HG03558 (cell line): ENCODE results near the gene MPHOSPH8.

Source experiments
- ATAC-seq: cut with Tn5 transposase; IDR thresholded peaks from one replicate; pipeline ENCODE4 v1.9.1; 2021; ENCODE audit warnings: moderate number of reproducible peaks; ENCODE audit not compliant: unreplicated experiment; ENCODE audit errors: extremely low read depth

Gene MPHOSPH8, protein sequence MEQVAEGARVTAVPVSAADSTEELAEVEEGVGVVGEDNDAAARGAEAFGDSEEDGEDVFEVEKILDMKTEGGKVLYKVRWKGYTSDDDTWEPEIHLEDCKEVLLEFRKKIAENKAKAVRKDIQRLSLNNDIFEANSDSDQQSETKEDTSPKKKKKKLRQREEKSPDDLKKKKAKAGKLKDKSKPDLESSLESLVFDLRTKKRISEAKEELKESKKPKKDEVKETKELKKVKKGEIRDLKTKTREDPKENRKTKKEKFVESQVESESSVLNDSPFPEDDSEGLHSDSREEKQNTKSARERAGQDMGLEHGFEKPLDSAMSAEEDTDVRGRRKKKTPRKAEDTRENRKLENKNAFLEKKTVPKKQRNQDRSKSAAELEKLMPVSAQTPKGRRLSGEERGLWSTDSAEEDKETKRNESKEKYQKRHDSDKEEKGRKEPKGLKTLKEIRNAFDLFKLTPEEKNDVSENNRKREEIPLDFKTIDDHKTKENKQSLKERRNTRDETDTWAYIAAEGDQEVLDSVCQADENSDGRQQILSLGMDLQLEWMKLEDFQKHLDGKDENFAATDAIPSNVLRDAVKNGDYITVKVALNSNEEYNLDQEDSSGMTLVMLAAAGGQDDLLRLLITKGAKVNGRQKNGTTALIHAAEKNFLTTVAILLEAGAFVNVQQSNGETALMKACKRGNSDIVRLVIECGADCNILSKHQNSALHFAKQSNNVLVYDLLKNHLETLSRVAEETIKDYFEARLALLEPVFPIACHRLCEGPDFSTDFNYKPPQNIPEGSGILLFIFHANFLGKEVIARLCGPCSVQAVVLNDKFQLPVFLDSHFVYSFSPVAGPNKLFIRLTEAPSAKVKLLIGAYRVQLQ

DNA sequence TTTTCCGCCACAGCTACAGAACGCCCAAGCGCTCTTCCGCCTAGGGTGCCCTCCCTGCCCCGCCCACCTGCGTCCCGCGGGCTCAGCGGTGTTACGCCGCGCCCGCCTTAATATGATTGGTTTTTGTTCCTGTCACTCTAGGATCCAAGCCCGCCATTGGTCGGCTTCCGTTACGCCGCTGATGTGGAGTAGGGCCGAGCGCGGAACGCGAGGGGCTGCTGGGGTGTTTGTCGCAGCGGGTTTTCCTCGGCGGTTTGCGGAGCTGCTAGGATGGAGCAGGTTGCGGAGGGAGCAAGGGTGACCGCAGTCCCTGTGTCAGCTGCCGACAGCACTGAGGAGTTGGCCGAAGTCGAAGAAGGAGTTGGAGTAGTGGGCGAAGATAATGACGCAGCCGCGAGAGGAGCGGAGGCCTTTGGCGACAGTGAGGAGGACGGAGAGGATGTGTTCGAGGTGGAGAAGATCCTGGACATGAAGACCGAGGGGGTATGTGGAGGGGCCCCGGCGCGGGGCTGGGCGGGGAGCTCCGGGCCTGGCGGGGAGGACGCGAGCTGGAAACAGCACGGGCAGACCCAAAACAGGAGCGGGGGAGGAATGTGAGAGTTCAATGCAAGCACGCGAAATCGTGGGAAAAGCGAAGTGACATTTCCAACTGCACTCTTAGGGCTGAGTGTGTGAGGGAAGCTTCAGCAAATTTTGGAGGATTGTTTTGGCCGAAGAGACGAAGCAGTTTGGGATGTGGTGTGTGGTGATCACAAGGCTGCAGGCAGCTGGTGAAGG, at the start of gene MPHOSPH8:
Gene MPHOSPH8 (plus strand): TSS at position 181 of the 777 bp plus-strand sequence. CDS start 90 bp downstream, at position 271.
- ATAC-seq: peak; percentile 94

DNA sequence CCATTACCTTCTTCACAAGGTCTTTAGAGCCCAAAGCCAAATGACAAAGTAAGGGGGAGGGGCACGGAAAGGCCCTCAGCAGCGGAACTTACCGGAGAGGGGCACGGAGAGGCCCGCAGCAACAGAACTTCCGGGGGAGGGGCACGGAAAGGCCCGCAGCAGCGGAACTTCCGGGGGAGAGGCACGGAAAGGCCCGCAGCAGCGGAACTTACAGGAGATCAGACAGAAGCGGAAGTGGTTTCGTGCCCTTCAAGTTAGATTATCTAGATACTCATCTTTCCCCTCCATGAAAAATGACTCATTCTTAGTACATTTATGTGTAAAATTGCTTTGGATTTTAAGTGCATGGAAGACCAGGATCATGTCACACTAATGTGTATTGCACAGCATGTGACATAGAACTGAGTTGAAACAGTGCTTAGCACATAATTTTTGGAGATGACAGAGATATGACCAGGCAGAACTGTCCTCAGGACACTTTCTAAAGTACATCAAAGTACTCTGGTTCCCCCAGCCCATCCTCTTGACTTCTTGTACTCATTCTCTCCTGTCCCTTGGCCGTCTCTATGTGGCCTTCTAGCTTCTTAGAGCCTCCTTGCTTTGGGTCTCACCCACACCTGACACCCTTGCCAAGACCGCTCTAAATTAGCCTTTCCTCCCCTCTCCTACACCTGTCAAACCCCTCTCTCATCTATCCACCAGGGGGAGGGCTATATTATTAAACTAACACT, 46.4 kb upstream of the MPHOSPH8 start:
- ATAC-seq: peak; percentile 60

DNA sequence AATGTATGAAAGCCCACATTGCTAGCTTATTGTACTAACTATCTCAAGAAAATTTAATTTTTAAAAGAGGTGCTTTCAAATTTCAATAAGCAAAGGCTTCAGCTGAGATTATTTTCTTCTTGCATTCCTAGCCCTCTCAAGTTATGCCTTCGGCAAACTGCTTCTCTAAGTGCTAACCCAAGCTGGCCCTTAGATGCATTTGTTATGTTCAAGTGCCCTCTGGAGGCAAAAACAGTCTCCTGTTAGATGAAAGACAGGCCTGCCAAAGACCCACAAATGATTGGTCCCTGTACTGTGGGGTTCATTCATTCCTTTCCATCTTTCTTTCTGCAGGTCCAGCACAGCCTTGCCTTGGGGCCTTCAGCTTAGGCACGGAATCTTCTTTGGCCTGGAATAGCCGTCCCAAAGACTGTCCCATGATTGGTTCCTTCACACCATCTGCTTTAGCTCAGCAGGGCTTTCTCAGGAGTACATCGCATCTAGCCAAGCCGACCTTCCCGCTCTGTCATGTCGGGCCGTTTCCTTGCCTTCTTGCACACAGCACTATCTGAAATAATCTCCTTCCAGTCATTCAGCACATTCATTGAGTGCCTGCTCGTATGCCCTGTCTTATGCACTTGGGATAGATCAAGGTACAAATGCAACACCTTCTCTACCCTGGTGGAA, 45.7 kb upstream of the MPHOSPH8 start:
- ATAC-seq: peak; percentile 69

DNA sequence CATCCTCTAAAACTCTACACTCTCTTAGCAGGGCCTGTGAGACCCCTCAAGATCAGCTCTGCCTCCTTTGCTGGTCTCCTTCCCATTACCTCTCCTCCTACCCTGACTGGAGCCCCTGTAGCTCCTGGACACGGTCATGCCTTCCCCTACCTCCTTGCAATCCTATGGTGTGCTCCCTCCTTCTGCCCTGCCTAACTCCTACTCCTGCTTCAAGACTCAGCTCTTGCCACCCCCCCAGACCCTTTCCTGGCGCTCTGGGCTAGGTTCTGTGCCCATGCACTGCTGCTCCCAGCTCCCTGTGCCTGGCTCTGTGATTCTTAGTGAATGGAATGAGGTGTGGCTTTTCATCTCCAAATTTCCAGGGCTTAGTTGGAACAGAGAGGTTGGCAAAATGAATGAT, 44.1 kb upstream of the MPHOSPH8 start:
- ATAC-seq: no peak

DNA sequence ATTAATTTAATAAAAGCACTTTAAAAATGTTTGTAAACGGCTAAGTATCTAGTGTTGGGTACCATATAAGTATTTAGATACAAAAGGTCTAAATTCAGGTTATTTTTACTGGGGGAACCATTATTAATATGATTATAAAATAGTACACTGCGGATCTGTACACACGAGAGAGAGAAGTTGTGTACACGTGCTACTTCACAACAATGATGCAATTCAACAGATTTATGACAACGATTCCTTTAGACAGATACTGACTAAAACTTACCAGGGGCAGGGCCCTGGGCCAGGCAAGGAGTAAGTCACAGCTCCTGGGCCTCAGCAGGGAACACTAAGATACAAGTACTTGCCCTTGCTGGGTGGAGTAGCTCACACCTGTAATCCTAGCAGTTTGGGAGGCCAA, 43.0 kb upstream of the MPHOSPH8 start:
- no peak for ATAC-seq

DNA sequence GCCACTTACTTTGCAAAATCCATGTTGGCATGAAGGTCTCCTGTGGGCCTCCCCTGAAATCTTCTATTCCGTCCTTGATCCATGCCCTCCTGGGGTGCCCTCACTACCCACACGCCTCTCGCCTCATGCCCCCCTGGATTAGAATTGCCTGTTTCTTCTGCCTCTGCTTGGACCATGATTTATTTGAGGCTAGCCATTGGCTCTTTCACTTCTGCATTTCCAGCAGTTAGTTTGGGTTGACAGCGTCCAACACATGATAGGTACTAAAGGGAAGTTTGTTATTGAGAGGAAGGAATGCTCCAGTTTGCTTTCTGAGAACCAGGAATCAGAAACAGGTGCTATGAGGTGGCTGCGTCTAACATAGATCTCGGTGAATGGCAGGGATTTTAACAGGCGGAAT, 41.6 kb upstream of the MPHOSPH8 start:
- no peak for ATAC-seq

DNA sequence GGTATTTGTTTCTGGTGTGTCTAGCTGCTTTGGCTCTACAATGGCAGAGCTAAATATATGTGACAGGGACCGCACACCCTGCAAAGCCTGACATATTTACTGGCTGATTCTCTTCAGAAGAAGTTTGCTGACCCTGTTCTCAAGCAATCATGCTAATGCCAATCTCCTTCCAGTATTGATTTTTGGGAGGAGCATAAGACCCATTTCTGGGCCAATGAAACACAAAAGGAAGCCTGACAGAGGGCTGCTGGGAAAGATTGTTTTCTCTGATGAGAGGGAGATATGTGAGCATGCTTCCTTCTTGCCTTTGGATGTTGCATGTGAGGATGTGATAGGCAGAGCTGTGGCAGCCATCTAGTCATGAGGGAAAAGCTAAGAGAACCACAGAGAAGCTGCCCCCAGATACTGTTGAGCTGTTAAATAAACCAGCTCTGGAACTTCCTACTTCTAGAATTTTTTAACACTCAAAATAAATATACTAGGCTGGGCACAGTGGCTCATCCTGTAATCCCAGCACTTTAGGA, 40.7 kb upstream of the MPHOSPH8 start:
- ATAC-seq: no peak

DNA sequence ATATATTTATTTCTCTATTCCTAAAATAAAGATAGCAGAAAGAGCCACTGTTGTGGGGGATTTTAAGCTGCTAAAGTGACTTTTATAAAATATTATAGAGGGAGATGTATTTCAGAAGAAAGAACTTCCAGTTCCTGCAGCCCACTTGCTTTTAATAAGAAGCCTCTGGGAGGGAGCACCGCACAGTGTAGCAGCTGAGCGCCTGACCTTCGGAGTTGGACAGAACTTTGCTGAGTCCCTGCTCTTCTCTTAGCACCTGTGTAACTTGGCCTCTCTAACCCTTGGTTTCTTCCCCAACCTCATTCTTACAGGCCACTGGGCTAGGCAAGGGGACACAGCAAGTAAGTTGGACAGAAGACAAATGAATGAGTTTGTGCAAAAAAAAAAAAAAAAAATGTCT, 37.4 kb upstream of the MPHOSPH8 start:
- ATAC-seq: no peak

DNA sequence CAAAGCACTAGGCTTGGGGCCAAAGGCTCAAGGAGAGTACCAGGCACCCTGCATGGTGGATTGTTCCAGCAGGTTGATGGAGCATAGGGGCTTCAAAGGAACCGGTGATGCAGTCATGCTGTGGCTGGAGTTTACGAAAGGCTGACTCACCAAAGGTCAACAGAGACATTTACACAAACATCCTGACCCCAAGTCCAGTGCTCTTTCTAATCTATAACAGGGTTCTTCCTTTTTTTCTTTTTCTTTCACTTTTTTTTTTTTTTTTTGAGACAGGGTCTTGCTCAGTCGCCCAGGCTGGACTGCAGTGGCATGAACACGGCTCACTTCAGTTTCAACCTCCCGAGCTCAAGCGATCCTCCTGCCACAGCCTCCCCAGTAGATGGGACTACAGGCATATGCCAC, 36.5 kb upstream of the MPHOSPH8 start:
- no peak for ATAC-seq

DNA sequence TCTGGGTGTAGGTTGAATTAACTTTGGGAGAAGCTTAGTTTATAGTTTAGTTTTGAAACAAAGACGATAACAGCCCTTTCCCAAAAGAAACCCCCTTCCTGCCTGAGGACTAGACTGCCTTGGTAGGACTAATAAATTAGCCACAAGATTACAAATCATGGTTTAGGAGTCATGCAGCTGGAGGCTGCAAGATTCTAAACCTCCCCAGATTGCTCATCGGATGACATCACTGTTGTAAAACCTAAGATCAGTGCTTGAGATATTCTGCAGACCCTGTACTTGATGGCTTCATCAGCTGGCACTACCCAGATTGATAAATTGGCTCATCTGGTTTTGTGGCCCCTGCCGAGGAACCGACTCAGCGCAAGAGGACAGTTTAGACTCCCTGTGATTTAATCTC, 35.9 kb upstream of the MPHOSPH8 start:
- ATAC-seq: no peak

DNA sequence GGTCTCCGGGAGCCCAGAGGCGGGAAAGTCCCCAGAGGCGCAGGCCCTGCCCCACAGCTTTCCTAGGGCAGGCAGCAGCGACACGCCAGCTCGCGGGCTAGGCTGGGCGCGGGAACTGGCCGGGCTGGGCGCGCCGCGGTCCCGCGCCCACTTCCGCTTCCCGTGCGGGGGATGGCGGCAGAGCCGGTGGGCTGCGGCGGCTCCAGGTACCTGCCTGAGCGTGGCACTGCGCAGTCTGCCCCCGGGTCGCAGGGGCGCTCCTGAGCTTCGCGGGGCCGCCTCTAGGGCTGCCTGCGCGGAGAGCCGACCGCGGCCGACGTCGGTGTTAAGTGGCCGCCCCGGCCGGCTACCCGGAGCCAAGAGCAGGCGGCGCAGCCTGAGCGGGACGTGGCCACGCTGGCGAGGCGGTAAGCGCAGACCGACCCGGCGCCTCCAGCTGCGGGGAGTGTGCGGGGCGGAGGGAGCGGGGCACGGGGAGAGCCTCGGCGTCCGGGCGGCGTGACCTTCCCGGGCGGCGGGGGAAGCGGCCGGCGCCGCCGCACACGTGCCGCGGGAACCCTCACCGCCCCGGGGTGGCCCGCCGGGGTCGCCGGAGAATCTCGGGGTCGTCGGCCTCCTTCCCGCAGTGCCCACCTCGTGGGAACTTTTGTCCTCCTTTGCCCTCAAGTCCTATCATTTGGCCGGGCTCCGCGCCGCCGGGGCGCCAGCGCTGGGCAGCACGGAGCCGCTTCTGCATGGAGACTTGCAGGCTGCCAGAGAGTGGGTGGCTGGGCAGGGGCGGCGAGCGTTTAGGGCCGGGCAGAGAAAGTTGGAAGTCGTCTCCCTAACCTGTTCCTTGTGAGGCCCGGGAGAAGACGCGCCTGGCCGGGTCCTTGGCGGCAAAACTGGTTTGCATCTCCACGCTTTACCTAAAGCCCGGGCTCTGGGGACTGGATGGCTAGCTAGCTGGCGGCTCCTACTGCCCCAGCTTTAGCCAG, 31.4 kb upstream of the MPHOSPH8 start:
- peak; percentile 67 for ATAC-seq

DNA sequence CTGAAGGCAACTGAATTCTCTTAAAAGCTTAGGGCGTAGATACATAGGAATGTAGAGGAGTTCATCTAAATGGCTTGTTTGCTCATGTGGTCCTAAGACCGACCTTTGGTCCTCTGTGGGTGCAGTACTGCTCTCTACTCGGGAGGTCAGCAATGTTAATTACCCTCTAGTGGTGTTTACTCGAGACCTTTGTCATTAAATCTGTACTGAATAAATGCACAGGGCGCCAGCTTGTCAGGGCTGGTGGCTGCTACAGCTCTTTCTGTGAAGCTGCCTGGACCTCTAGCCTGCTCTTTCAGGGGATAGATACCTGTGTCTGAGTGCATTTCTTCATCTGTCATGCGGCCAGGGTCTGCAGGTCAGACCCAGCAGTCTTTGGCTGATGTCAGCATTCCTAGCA, 29.2 kb upstream of the MPHOSPH8 start:
- ATAC-seq: no peak

DNA sequence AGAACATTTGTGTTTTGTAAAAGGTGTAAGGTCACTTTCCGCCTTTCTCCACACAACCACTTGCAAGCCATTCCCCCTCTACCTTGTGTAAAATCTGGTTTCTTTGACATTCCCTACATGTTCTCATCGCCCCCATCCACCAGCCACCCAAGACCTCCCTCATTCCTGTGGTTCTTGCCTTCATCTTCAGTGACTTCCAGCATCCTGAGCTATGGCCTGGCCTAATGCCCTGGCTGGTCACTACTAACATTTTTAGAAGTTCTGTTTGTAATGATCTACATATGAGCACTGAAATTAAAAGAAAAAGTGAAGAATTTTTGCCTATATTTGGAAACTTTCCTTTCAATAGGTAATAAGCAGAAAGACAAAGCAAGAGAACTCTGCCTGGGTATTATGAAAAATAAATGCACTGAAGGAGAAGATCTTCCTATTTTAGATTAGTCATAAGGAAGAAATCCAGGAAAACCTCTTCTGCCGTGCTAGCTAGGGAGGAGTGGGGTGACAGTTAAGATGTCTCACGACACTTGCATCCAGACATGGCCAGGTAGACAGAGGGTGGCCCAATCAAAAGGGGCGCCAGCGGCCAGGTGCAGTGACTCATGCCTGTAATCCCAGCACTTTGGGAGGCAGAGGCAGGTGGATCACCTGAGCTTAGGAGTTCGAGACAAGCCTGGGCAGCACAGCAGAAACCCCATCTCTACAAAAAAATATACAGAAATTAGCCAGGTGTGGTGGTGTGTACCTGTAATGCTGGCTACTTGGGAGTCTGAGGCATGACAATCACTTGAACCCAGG, 28.1 kb upstream of the MPHOSPH8 start:
- no peak for ATAC-seq

DNA sequence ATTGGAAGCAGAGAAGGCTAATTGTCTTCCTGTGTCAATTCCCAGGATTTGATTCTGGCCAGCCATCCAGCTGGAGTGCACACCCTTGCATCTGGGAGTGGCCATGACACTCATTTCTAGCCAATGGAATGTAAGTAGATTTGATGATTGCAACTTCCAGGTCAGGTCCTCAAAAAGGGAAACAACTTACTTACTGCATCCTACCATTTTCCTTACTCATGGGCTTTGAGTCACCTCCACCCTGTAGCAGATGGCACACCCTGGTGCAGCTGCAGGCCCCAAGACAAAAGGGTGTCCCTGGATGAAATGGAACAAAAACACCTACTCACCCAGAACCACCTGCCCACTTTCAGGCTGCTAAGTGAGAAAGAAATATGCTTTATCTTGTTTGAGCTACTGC, 27.3 kb upstream of the MPHOSPH8 start:
- ATAC-seq: no peak

DNA sequence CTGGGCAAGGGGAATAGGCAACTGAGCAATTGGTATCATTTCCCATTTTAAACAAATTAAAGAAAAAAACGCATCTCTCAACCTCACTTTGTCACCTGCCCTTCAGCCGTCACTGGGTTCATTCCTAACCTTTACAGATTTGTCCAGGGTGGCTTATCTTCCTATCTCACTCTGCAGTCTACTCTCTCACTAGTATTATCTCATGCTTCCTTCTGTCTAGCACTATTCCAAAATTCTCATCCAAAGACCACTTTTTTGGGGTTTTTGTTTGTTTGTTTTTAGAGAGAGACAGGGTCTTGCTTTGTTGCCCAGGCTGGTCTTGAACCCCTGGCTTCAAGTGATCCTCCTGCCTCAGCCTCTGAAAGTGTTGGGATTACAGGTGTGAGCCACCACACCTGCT, 26.7 kb upstream of the MPHOSPH8 start:
- no peak for ATAC-seq

DNA sequence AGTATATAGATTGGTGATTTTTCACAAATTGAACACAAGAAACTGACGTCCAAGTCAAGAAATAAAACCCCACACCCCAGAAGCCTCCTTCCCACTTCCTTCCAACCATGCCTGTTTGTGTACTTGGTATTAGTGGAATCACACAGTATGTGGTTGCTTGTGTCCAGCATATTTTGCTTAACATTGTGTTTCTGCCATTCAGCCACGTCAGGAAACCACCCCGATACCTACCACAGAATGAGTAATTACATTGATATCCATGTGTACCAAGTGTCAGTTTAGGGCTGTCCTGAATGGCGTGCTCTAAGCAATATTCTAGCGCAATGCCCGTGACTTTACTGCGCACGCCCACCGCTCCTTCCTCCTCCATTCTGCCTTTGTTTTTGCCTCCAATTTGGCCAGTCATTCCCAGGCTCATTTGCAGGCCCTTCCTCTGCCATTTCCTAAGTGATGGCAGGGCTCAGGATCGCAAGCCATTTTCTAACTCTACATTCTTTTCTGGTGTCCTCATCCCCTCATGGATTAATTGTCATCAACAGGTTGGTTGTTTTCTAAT, 25.9 kb upstream of the MPHOSPH8 start:
- no peak for ATAC-seq

DNA sequence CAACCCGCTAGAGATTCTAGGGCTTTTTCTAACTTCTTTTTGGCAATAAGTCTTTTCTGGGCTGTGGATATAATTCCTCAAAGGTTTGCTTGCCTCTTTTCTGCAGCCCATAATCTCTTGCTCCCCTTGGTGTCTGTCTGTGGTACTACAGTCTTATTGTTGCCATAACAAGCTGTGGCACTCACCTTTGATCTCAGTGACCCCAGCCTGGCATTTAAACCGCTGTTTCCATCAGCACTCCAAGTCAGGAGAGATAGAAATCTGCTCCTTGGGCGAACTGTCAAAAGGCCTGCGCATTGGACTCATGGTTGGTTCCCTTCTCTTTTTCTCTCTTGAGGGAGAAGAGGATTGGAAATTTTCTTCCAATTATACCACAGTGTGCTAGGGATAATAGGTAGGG, 14.5 kb upstream of the MPHOSPH8 start:
- no peak for ATAC-seq
